Endothelial cell of umbilical vein (primary cell): Measurements from ENCODE around the gene MSTO1. TPM values are rescaled to one million over a fixed set of nuclear protein-coding genes. Genes with fewer than 3 reads are reported as not detected.
"Not testable (repeated sequence)": the region's sequence is repeated elsewhere in the genome, so short reads cannot be mapped to it uniquely, and the experiment has no call there.

ENCODE experiments used
- BruUV-seq: library from RNA; stranded (reverse); fragments of 400-500 nt; replicated peaks from 2 replicates; lab custom pipeline; 2021; lab: Mats Ljungman, UMichigan
- CTCF ChIA-PET: fragments of 300-600, 350-600 bp; sonication (Branson Sonifier 250); formaldehyde crosslinking; loops from one replicate; lab custom pipeline; 2021; ENCODE audit warnings: antibody characterized with exemption, inconsistent platforms; lab: Charles Lee
- POLR2A ChIA-PET: fragments of 300-600, 350-600 bp; sonication (Branson Sonifier 250); formaldehyde crosslinking; loops from one replicate; lab custom pipeline; 2021; ENCODE audit warnings: antibody characterized with exemption, inconsistent platforms; lab: Charles Lee
- DNase-seq: peaks from one replicate; pipeline ENCODE4 v3.0.0-alpha.2; 2011; ENCODE audit warnings: low read depth, low spot score
- FAIRE-seq: peaks from 2 replicates; lab custom pipeline; 2011; peaks lifted over from hg19 to GRCh38; lab: Jason Lieb, UNC
- H2AFZ ChIP-seq: 2 replicates; pipeline ENCODE4 v1.6.0; 2012; ENCODE audit warnings: low read depth, low read length, control low read depth, inconsistent platforms
- H3K27ac ChIP-seq: 2 replicates; pipeline ENCODE4 v1.5.1; 2011; ENCODE audit warnings: low read depth, mild to moderate bottlenecking, control low read depth, low read length, moderate library complexity; ENCODE audit not compliant: insufficient read depth
- H3K27me3 ChIP-seq, 2 experiments: 2 replicates each; pipeline versions ENCODE4 v1.6.0 to v1.6.1; 2011; ENCODE audit warnings: low read length in 2 of 2, mixed read lengths in 1 of 2; ENCODE audit not compliant: control insufficient read depth in 2 of 2, insufficient read depth in 2 of 2
- H3K36me3 ChIP-seq, 2 experiments: 2 replicates in 1 of 2; 3 replicates in 1 of 2; pipeline ENCODE4 v1.5.1; 2011; ENCODE audit warnings: low read length in 2 of 2, mild to moderate bottlenecking in 1 of 2, moderate library complexity in 1 of 2; ENCODE audit not compliant: control insufficient read depth in 2 of 2, insufficient read depth in 2 of 2; ENCODE audit errors: extremely low read depth in 1 of 2
- H3K4me1 ChIP-seq: 3 replicates; pipeline ENCODE4 v1.5.1; 2011; ENCODE audit warnings: mild to moderate bottlenecking, low read length; ENCODE audit not compliant: control insufficient read depth, insufficient read depth; ENCODE audit errors: extremely low read depth
- H3K4me2 ChIP-seq: 2 replicates; pipeline ENCODE4 v1.6.1; 2011; ENCODE audit warnings: low read length, control low read depth, mixed read lengths; ENCODE audit not compliant: insufficient read depth
- H3K4me3 ChIP-seq, 3 experiments: fragments of 200-600 bp in 1 of 3; sonication (generic), shearing (Covaris generic) in 1 of 3; replicated peaks in 1 of 3; 2 replicates each; pipeline ENCODE4 v1.5.1; 2011 to 2016; ENCODE audit warnings: control low read depth in 3 of 3, low read length in 3 of 3, mild to moderate bottlenecking in 2 of 3, inconsistent platforms in 1 of 3, low read depth in 1 of 3, moderate library complexity in 1 of 3; ENCODE audit not compliant: insufficient read depth in 1 of 3
- H3K79me2 ChIP-seq: 2 replicates; pipeline ENCODE4 v1.6.0; 2012; ENCODE audit warnings: low read length, inconsistent platforms; ENCODE audit not compliant: control insufficient read depth, insufficient read depth
- H3K9ac ChIP-seq: replicated peaks from 2 replicates; pipeline ENCODE3; 2011; ENCODE audit warnings: low read length, control low read depth; ENCODE audit not compliant: insufficient read depth; ENCODE audit errors: extremely low read depth
- H3K9me1 ChIP-seq: replicated peaks from 3 replicates; pipeline ENCODE4 v1.6.0; 2011; ENCODE audit warnings: mild to moderate bottlenecking, low read length; ENCODE audit not compliant: control insufficient read depth, insufficient read depth; ENCODE audit errors: extremely low read depth
- H3K9me3 ChIP-seq: replicated peaks from 2 replicates; pipeline ENCODE4 v1.5.1; 2012; ENCODE audit warnings: low read length, inconsistent platforms; ENCODE audit not compliant: control insufficient read depth, insufficient read depth
- H4K20me1 ChIP-seq: replicated peaks from 2 replicates; pipeline ENCODE3; 2011; ENCODE audit warnings: mild to moderate bottlenecking, low read length; ENCODE audit not compliant: control insufficient read depth, insufficient read depth; ENCODE audit errors: extremely low read depth
- EZH2 ChIP-seq: IDR thresholded peaks from 2 replicates; pipeline ENCODE4 v1.6.1; 2012; ENCODE audit warnings: borderline replicate concordance, low read depth, mild to moderate bottlenecking, moderate library complexity, low read length, inconsistent platforms; ENCODE audit not compliant: severe bottlenecking
- FOS ChIP-seq: IDR thresholded peaks from 2 replicates; pipeline ENCODE4 v1.6.1; 2011; ENCODE audit warnings: mild to moderate bottlenecking, low read length, moderate library complexity, borderline replicate concordance; ENCODE audit not compliant: insufficient read depth
- GATA2 ChIP-seq: IDR thresholded peaks from 2 replicates; pipeline ENCODE4 v1.7.0; 2011; ENCODE audit warnings: low read depth, mild to moderate bottlenecking, moderate library complexity, mixed read lengths, low read length; ENCODE audit not compliant: insufficient read length, insufficient read depth
- JUN ChIP-seq: IDR thresholded peaks from 2 replicates; pipeline ENCODE4 v1.6.1; 2011; ENCODE audit warnings: borderline replicate concordance, low read depth; ENCODE audit not compliant: insufficient read length, insufficient read depth
- MAX ChIP-seq: IDR thresholded peaks from 2 replicates; pipeline ENCODE4 v1.6.1; 2011; ENCODE audit not compliant: insufficient read depth, insufficient read length
- MYC ChIP-seq: IDR thresholded peaks from one replicate; pipeline ENCODE4 v1.6.1; 2011; ENCODE audit warnings: mild to moderate bottlenecking, low read depth, low read length
- POLR2A ChIP-seq: IDR thresholded peaks from 2 replicates; pipeline ENCODE4 v1.6.1; 2012; ENCODE audit warnings: low read depth, mild to moderate bottlenecking, control low read depth, low read length
- POLR2AphosphoS5 ChIP-seq: IDR thresholded peaks from 2 replicates; pipeline ENCODE4 v1.6.1; 2012; ENCODE audit warnings: low read depth, mild to moderate bottlenecking, control low read depth, low read length, moderate library complexity; ENCODE audit not compliant: insufficient read depth
- dilution Hi-C: fragments of 300-500 bp; cut with MboI; formaldehyde crosslinking; loops from one replicate; pipeline ENCODE4 v1.15.0; 2019; ENCODE audit warnings: low sequenced_read_pairs; ENCODE audit not compliant: extremely low pct_ligation_motif_present
- intact Hi-C: fragments of 100-400 bp; cut with micrococcal nuclease; formaldehyde crosslinking; loops from one replicate; pipeline ENCODE4 v1.10.0; 2022
- polyA plus RNA-seq, 4 experiments: library from polyadenylated mRNA; depleted of rRNA in 3 of 4; stranded (reverse) in 3 of 4; unstranded in 1 of 4; fragments of >200 nt; gene quantifications; 2 replicates each; pipeline versions ENCODE4 v1.2.1 to v1.2.3, GENCODE V29; 2011 to 2012; ENCODE audit warnings: missing spikeins in 1 of 4
- total RNA-seq: library from RNA; stranded (reverse); gene quantifications from 2 replicates; pipeline ENCODE4 v1.2.3, GENCODE V29; 2021
- TF ChIP-seq, protein P1 (sequence below), 2 donors: IDR thresholded peaks; 1 replicate in 1 of 2; 2 replicates in 1 of 2; pipeline ENCODE4 v1.5.1; 2011; ENCODE audit warnings: low read length in 2 of 2, mild to moderate bottlenecking in 2 of 2, moderate library complexity in 2 of 2, control low read depth in 1 of 2, inconsistent platforms in 1 of 2, low read depth in 1 of 2; ENCODE audit not compliant: insufficient read depth in 1 of 2; ENCODE audit errors: extremely low read depth in 1 of 2

The MSTO1 gene
- total and polyA plus RNA-seq, 2 donors (not counting 3 experiments of a cell fraction or from before 2014, with no cell fraction given) = 36.8 to 51.9 TPM

DNA sequence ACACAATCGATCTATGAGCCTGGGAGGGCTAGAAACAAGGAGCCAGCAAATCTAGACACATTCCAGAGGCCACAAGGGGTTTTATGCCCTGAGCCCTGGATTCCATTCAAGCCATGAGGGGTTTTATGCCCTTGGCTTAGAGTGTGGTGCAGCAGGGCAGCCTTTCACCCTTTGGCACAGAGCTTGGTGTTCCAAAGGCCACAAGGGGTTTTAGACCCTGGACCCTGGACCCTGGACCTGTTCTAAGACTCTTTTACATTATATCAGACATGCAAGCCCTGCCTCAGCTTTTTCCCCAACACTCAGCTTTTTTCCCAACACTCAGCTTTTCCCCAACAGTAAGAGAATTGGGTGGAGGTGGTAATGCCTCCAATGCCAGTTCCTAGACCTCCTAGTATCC is 13.3 kb downstream of the MSTO1 start:
- Histone ChIP-seq H3K9me3 (no peaks in the 10 kb centered on the region), H4K20me1 (no peaks in the 10 kb centered on the region), H3K9me1 (no peaks in the 10 kb centered on the region), H3K79me2 (no peaks in the 10 kb centered on the region), H3K4me2 (no peak overlapping the region), H3K36me3 (no peaks in the 10 kb centered on the region), H3K4me3 (no peak overlapping the region), H3K27ac (no peak overlapping the region), H3K27me3 (peaks cover 10 to 11% of the 10 kb centered on the region in 2 experiments), H3K9ac (no peak overlapping the region), H2AFZ (no peak overlapping the region), H3K4me1 (no peaks in the 10 kb centered on the region)
- intact Hi-C loops = no loop called here
- dilution Hi-C loops = no loop called here
- TF ChIP-seq, protein P1, sequence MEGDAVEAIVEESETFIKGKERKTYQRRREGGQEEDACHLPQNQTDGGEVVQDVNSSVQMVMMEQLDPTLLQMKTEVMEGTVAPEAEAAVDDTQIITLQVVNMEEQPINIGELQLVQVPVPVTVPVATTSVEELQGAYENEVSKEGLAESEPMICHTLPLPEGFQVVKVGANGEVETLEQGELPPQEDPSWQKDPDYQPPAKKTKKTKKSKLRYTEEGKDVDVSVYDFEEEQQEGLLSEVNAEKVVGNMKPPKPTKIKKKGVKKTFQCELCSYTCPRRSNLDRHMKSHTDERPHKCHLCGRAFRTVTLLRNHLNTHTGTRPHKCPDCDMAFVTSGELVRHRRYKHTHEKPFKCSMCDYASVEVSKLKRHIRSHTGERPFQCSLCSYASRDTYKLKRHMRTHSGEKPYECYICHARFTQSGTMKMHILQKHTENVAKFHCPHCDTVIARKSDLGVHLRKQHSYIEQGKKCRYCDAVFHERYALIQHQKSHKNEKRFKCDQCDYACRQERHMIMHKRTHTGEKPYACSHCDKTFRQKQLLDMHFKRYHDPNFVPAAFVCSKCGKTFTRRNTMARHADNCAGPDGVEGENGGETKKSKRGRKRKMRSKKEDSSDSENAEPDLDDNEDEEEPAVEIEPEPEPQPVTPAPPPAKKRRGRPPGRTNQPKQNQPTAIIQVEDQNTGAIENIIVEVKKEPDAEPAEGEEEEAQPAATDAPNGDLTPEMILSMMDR (IDR thresholded peaks at IDR 0.05; ENCODE audit: extremely low read depth in 1 of 2, insufficient read depth in 1 of 2, low read depth in 1 of 2, low read length in 2 of 2) = no peak
- TF ChIP-seq GATA2 (no peak), MYC (no peak), MAX (no peak), POLR2A (no peak), EZH2 (no peak), JUN (no peak), FOS (no peak), POLR2AphosphoS5 (no peak)
- BruUV-seq = no TSS peak
- no peak for DNase-seq
- CTCF ChIA-PET = no interaction called here
- FAIRE-seq = no peak
- POLR2A ChIA-PET = no interaction called here

DNA sequence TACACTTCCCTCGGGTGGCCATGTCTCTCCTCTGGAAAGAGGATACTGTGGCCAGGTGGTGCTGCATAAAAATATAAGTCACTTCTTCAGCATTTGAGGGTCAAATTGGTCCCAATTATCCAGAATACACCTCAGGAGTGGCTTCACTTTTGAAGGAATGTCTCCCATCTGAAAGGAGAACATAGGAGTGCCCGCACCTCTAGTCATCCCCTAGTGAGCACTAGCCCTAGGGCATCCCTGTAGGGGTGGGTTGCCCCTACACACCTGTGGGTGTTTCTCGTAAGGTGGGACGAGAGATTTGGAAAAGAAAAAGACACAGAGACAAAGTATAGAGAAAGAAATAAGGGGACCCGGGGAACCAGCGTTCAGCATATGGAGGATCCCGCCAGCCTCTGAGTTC is 16.4 kb downstream of the MSTO1 start:
- H3K36me3 ChIP-seq, H3K4me1 ChIP-seq, POLR2A ChIA-PET, H3K79me2 ChIP-seq, H3K27ac ChIP-seq, CTCF ChIA-PET, DNase-seq, dilution Hi-C loops, BruUV-seq, FAIRE-seq, H3K9ac ChIP-seq, H2AFZ ChIP-seq, H3K9me3 ChIP-seq, H3K9me1 ChIP-seq, H3K4me3 ChIP-seq, intact Hi-C loops, H4K20me1 ChIP-seq, H3K4me2 ChIP-seq: not testable (repeated sequence)
- peaks cover 10 to 11% of the 10 kb centered on the region in 2 experiments for H3K27me3 ChIP-seq
